AG08395 (cell line): ENCODE results near the gene GNB1.
"Not testable (repeated sequence)": the region's sequence is repeated elsewhere in the genome, so short reads cannot be mapped to it uniquely, and the experiment has no call there.

Experiments used
- DNase-seq: peaks from one replicate; pipeline ENCODE4 v3.0.0; 2012; ENCODE audit warnings: mixed read lengths, low spot score

GNB1 gene

DNA sequence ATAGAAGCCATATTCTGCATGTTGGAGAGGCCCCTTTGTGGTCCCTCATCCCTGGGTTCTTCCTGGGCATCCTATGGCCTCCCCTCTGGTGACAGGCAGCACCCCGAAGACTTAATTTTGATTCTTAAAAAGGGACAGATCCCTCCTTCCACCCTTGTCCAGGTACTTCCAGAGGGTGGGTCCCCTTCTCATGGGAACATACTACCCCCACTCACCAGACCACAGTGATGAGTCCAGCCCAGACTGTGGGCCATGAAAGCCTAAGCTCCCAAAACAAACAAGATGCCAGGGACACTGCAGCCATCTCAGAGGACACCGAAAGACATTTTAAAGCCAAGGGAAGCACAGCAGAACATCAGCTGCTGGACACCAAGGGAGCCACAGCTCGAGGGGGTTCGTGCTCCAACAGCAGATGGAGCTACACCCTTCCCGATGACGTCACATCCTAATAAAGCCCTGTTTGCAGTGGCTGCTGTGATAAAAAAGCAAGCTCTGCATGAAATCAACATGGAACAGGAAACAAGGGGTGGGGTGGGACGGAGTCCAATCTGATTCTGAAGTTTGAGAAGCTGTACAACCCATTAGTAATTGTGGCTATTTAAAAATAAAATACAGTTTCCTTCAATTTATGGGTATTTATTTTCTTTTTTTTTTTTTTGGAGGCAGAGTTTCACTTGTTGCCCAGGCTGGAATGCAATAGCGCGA lies 32.4 kb downstream of the GNB1 start:
- DNase-seq = peak; percentile 89

DNA sequence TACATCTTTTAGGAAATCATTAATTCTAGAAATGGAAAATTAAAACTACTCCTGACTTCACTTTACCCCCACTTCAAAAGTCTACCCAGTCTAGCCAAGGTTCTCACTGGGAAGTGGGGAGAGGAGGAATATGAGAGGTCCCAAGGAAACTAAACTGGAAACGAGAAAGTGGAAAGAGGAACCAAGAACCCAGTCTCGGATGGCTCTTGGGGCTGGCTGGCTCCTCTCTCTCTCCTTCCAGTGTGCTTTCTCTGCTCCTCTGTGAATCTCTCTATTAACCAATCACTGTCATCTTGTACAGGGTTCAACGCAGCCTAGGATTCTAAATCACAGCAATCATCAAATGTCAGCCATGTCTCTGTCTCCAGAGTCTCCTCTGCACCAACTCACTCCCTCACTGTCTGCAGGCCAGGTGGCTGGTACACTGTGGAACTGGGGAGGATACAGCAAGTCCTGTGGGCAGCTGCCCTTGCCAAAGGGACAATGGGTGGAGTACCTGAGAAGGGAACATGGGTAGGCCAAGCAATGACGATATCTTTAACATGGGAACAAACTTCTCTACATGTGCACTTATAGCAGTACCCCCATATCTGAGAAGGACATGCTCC lies 33.7 kb downstream of the GNB1 start:
- no peak for DNase-seq

DNA sequence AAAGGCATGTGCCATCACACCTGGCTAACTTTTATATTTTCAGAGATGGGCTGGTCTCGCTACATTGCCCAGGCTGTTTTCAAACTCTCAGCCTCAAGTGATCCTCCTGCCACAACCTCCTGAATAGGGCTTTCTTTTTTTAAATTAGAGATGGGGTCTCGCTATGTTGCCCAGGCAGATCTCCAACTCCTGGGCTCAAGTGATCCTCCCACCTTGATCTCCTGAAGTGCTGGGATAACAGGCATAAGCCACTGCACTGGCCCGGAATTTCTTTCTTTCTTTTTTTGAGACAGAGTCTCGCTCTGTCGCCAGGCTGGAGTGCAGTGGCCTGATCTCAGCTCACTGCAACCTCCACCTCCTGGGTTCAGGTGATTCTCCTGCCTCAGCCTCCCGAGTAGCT lies 34.7 kb downstream of the GNB1 start:
- DNase-seq = not testable (repeated sequence)

DNA sequence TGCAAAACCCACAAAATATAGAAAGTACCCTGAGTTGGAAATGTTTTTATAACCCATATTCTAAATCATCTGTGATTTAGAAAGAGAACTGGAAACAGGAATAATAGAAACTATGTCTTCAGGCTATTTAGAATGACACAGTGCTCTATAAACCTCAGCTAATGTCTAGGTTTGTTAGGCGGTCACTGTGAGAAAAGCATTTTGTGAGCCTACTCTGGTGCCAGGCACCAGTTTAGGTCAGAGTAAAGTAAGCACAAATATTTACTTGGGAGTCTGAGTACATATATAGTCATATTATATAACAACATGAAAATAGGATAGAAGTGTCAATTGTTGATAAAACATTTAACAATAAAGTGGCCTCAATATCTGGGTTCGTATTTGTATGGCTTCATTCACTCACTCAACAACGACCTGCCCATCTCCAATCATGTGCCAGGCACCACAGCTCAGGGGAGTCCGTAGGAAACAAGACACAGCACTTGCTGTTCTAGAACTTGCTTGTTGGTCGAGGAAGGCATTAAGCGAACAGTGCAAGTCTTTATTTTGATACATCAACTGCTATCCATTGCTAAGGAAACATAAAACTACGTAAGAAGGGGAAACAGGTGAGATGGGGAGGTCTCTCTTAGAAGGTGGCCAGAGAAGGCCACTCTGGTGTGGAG lies 37.2 kb downstream of the GNB1 start:
- no peak for DNase-seq

DNA sequence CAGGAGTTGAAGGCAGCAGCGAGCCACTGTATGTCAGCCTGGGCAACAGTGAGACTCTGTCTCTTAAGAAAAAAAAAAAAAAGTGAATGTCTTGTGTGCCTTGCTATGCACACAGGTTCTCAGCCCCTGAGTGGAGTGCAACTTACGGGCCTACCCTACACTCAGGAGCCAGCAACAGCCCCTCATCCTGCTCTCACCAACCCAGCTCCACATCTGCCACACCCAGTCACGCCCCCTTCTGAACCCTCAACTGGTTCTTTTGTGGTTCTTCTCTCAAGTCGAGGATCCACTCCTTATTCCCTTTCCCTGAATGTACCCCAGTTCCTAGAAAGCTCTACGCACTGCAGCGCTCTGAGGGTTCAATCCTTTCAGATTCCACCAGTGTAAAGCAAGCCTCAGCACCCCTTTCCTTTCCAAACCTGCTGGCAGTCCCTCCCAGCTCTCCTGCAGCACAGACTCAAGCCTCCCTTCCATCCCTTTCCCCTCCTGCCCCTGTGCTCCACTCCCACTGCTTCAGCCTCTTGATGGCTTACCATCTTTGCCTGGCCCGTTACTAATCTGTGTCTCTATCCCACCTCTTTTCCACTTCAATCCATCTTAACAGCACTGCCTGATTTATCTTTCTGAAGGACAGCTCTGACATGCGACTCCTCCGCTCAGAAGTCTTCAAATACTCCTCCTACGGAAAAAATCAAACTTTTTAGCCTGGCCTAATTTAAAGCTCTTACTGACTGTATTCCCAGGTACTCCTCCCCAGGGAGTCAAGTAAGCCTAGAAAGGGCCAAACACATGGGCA lies 38.1 kb downstream of the GNB1 start:
- no peak for DNase-seq

DNA sequence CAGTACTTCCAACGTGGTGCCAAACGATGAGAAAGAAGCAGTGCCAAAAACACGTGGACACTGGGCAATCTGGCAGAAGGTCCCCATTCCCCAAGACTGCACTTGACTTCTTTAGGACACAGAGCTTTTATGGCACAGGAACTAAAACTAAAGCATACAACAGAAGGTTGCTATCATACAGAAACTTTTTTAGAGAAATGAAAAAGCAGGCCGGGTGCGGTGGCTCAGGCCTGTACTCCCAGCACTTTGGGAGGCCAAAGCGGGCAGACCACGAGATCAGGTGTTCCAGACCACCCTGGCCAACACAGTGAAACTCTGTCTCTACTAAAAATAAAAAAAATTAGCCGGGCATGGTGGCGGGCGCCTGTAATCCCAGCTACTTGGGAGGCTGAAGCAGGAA lies 43.0 kb downstream of the GNB1 start:
- DNase-seq = no peak

DNA sequence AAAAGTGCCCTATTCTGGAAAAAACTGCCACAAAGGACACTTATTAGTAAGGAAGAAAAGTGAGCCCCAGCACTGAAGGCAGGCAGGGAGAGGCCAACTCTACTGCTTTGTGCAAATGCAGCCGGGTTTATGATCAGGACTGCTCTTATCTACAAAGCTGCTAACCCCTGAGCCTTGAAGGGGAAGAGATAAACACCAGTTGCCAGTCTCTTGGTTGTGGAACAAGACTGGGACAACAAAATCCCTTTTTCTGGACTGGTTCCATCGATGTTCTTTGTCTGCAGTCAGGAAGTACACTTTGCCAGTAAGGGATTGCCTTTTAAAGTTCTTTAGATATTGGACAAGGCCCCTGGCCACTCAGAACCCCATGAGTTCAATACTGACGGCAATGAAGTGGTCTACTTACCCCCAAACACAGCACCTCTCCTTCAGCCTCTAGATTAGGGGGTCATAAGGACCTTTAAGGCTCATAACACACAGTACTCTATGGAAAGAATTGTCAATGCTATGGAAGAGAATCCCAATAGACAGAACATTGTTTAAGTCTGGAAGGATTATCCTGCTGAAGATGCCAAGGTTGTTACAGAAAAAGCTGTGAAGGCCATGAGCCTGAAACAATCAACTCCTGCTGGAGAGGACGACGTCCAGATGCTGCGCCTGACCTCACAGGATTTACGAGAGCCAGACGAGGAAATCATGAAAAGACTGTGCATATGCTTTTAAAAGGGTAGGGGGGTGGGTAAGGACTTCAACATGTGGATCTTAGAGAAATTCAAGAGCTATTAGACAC lies 43.6 kb downstream of the GNB1 start:
- DNase-seq = no peak

DNA sequence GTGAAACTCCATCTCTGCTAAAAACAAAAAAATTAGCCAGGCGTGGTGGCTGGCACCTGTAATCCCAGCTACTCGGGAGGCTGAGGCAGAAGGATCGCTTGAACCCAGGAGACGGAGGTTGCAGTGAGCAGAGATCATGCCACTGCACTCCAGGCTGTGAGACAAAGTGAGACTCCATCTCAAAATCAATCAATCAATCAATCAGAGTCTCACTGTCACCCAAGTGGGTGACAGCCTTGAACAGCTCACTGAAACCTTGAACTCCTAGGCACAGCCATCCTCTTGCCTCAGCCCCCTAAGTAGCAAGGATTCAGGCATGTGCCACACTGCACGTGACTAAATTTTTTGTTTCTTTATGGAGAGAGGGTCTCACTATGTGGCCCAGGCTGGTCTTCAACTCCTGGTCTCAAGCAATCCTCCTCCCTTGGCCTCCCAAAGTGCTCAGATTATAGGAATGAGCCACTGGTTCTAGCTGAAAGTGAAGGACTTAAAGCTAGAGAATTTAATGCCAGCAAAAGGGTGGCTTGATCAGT lies 44.4 kb downstream of the GNB1 start:
- DNase-seq = no peak

DNA sequence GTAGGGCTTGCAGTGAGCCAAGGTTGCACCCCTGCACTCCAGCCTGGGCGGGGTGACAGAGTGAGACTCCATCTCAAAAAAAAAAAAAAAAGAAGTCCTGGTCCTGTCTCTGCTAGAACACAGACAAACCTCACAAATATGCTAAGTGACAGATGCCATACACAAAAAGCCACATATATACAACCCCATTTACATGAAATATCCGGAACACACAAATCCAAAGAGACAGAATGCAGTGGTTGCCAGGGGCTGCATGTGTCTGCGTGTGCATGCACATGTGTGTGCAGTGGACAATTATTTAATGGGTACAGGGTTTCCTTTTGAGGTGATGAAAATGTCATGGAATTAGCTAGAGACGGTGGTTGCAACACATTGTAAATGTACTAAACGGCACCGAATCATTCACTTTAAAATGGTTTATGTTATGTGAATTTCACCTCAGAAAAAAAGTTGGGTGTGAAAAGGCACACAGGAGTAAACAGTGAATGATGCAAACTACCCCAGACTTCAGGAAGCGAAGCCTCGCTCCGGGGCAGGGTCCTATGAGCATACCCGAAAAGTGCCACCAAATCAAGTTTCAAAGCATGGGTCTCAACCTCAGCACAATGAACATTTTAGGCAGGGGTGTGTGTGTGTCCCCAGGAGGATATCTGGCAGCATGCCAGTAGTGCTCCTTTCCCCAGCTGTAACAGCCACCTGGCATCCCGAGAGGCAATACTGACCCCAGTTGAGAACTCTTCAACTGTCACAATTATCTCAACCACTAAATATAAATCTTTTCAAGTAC lies 48.3 kb downstream of the GNB1 start:
- no peak for DNase-seq

DNA sequence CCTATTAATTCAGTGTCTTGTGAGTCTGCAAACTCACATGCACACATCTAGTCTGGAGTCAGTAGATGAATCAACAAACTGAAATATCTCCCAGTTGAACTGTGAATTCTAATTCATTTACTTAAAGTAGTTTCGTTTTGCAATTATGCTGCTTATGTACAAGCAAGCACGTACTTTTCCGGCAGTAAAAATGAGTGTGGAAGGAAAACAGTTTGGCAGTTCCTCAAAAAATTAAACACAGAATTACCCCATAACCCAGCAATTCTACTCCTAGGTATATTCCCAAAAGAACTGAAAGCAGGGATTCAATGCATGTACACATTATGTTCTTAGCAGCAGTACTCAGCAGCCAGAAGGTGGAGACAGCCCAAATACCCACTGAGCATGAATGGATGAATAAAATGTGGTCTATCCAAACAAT lies 49.3 kb downstream of the GNB1 start:
- peak; percentile 29 for DNase-seq

DNA sequence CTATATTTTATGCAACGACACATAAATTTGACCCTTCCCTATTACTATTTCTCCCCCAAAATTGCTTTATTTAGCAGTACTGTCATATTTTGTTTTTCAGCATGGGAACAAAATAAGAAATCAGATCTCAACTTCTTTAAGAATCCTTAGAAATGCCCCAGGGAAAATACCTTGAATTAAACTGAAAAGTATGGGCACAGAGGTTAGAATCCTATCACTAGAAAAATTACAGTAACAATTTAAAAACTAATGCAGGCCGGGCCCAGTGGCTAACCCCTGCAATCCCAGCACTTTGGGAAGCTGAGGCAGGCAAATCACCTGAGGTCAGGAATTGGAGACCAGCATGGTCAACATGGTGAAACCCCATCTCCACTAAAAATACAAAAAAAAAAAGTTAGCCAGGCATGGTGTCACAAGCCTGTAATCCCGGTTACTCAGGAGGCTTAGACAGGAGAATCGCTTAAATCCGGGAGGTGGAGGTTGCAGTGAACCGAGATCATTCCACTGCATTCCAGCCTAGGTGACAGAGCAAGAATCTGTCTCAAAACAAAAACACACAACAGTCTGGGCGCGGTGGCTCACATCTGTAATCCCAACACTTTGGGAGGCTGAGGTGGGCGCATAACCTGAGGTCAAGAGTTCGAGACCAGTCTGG lies 51.4 kb downstream of the GNB1 start:
- no peak for DNase-seq

DNA sequence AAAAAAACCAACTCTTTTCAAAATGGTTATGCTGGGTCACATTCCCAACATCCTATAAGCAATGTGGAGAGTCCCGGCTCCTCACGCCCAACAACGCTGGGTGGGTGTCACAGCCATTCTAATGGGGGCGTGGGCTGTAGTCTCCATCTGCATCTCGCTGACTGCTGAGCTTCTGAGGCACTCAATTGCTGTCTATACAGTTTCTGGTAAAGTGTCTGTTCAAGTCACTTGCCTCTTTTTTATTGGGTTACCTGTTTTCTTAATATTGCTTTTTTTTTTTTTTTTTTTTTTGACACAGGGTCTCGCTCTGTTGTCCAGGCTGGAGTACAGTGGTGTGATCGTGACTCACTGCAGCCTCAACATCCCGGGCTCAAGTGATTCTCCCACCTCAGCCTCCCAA lies 54.8 kb downstream of the GNB1 start:
- DNase-seq = no peak

DNA sequence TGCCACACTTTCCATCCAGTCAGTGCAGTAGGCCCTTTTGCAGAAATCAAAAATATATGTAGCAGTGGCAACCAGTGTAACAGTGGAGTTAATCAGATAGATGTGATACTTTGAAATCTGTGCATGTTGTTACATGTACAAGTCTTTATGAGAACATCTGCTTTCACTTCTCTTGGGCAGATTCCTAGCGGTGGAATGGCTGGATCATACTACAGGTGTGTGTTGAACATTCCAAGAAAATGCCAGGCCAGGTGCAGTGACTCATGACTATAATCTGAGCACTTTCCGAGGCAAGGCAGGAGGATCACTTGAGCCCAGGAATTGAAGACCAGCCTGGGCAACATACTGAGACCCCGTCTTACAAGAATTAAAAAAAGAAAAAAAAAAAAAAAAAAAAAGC lies 55.3 kb downstream of the GNB1 start:
- DNase-seq = no peak

DNA sequence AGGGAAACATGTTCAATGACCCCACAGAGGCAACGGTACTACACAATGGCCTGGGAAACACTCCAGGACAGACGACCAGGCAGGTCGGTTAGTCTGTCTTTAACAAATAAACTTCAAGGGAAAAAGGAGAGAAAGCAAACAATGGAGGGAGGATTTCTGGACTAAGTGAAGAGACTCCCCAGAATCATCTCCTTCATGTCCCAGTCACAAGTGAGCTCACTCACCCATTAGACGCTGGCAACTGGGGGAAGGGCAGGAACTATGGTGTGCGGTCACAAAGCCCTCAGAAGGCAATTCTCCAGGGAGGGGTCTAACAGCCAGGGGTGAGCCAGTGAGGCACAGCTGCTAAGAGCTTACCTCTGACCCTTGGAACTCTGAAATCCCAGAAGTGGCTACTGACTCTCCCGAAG lies 57.0 kb downstream of the GNB1 start:
- no peak for DNase-seq

DNA sequence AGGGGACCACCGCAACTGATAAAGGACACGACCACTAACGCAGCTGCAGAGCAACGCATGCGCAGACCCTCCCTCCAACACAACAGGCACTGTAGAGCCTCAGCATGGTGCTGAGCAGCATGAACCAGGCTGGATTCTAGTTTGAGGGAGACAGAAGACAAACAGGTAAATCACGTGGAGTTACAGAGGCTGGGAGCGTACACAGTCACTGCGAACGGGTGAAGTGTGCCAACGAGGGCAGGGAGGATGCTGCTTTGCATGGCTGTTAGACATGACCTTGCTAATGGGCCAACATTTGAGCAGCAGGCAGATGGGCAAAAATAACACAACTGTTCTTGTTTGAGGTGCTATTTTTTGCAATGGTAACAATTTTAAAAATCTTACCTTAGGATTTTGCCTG lies 57.4 kb downstream of the GNB1 start:
- DNase-seq = no peak

DNA sequence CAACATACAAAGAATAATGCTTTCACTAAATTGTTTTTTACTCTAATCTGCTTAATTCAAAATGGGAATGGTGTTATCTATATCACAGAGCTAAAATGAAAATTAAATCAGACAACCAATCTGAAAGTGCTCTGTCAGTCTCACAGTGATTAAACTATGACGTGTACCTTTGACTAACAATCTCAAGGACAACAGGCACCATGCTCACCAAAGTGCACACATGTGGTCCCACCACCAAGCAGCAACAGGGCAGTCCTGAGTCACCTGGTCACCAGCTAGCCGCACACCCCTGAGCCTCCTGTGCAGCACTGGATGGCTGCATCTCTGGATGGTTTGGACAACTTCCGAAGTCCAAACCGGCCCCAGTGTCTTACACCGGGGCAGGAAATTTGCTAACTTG lies 58.1 kb downstream of the GNB1 start:
- no peak for DNase-seq

DNA sequence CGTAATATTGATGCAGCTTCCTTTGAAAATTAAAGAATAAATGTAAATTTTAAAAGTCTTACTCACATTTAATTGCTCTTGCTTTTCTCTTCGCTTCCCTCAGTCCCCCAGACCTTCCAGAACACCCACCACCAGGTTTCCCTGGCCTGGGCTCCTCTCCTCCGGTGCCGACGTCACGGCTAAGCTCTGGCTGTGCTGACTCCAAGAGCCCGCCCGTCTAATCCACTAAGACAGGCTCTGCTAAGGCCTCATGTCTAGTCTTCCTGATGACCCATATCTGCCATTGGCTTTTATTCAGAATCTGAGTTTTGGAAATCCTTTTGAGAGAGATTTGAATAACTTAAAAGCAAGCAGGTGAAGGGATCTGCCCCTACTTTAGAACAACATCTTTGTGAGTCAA lies 58.7 kb downstream of the GNB1 start:
- DNase-seq = no peak

DNA sequence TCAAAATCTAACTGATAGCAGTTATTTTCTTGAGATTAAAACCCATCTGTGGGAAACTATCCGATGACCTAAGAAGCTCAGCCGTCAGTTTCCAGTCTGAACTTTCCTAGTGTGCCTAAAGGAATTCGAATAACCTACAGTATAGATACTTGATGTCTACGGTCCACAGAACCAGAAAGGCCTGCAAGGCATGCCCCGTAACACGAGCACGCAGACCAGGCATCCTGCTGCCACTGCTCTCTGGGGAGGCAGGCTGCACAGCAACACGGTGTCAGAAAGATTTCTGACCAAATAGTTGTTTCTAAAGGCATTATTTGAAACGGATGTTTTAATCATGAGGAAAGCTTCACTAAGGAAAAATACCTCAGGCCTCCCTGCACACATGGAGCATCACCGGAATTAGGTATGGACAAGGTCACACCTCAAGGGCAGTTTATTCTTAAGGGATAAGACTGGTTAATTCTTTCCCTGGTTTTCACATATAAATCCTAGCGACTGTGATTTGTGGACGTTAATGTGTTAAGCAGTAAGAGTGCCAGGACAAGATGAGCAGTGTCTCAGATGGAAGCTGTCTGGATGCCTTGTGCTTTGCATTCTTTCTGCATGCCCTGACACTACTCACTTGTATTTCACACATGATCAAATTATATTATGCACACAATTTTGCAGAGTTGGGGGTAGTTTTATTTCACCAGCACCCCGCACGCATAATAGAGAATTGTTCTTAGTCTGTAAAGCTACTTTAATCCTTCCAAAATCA lies 63.6 kb downstream of the GNB1 start:
- DNase-seq = peak; percentile 46

DNA sequence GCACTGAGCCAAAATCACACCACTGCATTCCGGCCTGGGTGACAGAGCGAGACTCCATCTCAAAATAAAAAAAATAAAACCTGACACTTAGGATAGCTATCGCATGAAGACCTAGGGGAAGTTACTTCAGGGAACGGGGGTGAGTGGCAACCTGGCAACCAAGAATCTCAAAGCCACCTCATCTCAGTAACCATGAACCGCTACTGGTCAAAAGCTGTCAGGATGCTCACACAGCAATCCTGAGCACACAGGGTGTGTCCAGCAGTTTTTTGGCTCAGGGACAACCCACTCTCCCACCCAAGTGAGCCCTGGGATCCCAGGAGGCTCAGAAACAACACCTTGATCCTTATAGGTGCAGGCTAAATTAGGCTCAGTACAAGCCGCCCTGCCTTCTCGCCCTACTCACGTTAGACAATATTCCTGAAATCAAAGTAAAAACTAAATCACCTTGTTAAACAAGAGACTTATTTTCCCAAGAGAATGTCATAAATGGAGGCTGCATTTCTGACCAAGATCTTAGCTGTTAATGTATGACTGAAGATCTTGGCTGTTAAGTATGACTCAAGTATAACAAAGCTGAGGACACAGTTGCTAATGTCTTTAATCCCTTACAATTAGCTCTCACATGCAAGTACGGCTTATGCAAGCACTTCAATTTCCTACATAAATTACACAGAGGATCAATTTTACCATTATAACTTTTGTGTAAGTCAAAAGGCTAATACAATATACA lies 64.4 kb downstream of the GNB1 start:
- DNase-seq = peak; percentile 26
